Panc1 (cell line): ENCODE results near the gene BRME1. TPM values are rescaled to one million over a fixed set of nuclear protein-coding genes. Genes with fewer than 3 reads are reported as not detected.
"Not testable (repeated sequence)": the region's sequence is repeated elsewhere in the genome, so short reads cannot be mapped to it uniquely, and the experiment has no call there.

Experiments
- ATAC-seq: fragments of 200-7000 bp; cut with Tn5 transposase; 2 replicates; pipeline ENCODE4 v1.9.1; 2020; ENCODE audit warnings: mild to moderate bottlenecking, moderate library complexity
- BruUV-seq: library from RNA; stranded (reverse); fragments of 400-500 nt; replicated peaks from 2 replicates; lab custom pipeline; 2021; lab: Mats Ljungman, UMichigan
- CTCF ChIA-PET: fragments of 300-600 bp; sonication (Branson Sonifier 250); formaldehyde crosslinking; loops from one replicate; lab custom pipeline; 2022; ENCODE audit warnings: antibody characterized with exemption; lab: Charles Lee
- POLR2A ChIA-PET: fragments of 300-600 bp; sonication (Branson Sonifier 250); formaldehyde crosslinking; loops from one replicate; lab custom pipeline; 2022; ENCODE audit warnings: antibody characterized with exemption; lab: Charles Lee
- DNase-seq: peaks from one replicate; pipeline ENCODE4 v3.0.0-alpha.2; 2010; ENCODE audit warnings: low read depth, low spot score
- H3K27ac ChIP-seq: 2 replicates; pipeline ENCODE4 v1.5.1; 2011; ENCODE audit warnings: mild to moderate bottlenecking, low read length, inconsistent platforms
- H3K27me3 ChIP-seq: fragments of 200-500 bp; sonication (Bioruptor generic); 2 replicates; pipeline ENCODE4 v1.6.0; 2014; ENCODE audit warnings: low read length, inconsistent platforms; ENCODE audit not compliant: control insufficient read depth, insufficient read depth
- H3K36me3 ChIP-seq: fragments of 200-500 bp; sonication (Bioruptor generic); 2 replicates; pipeline ENCODE4 v1.5.1; 2014; ENCODE audit warnings: inconsistent platforms, mild to moderate bottlenecking, low read length, moderate library complexity; ENCODE audit not compliant: control insufficient read depth, insufficient read depth
- H3K4me1 ChIP-seq: 2 replicates; pipeline ENCODE4 v1.5.1; 2011; ENCODE audit warnings: inconsistent platforms, mild to moderate bottlenecking, low read length, moderate library complexity; ENCODE audit not compliant: control insufficient read depth, insufficient read depth
- H3K4me3 ChIP-seq, 2 experiments: 2 replicates each; pipeline ENCODE4 v1.5.1; 2011 to 2012; ENCODE audit warnings: low read depth in 2 of 2, low read length in 2 of 2, mild to moderate bottlenecking in 2 of 2, inconsistent platforms in 1 of 2, moderate library complexity in 1 of 2
- H3K9me3 ChIP-seq: fragments of 200-500 bp; sonication (Bioruptor generic); 2 replicates; pipeline ENCODE4 v1.5.1; 2014; ENCODE audit warnings: low read depth, mild to moderate bottlenecking, inconsistent platforms, low read length, moderate library complexity; ENCODE audit not compliant: control insufficient read depth, insufficient read depth
- POLR2AphosphoS5 ChIP-seq: IDR thresholded peaks from 2 replicates; pipeline ENCODE4 v1.6.1; 2012; ENCODE audit warnings: mild to moderate bottlenecking, low read depth, low read length, moderate library complexity
- SIN3A ChIP-seq: IDR thresholded peaks from 2 replicates; pipeline ENCODE4 v1.6.1; 2012; ENCODE audit warnings: low read depth, mild to moderate bottlenecking, low read length, moderate library complexity, borderline replicate concordance; ENCODE audit not compliant: insufficient read depth
- TCF7L2 ChIP-seq: IDR thresholded peaks from 2 replicates; pipeline ENCODE4 v1.6.1; 2011; ENCODE audit warnings: mild to moderate bottlenecking, low read depth, low read length, inconsistent platforms
- in situ Hi-C: cut with HindIII; loops from 2 replicates; pipeline ENCODE4 v1.10.0; 2016; ENCODE audit warnings: low sequenced_read_pairs, low pct_unique_long_range_greater_than_20kb
- intact Hi-C: fragments of 100-400 bp; cut with micrococcal nuclease; formaldehyde crosslinking; loops from one replicate; pipeline ENCODE4 v1.10.0; 2022; ENCODE audit not compliant: unreplicated experiment
- total RNA-seq: library from RNA; stranded (reverse); gene quantifications from one replicate; pipeline ENCODE4 v1.2.1, GENCODE V29; 2021; ENCODE audit not compliant: unreplicated experiment
- TF ChIP-seq, protein P1 (sequence below): fragments of 450-650 bp; IDR thresholded peaks from 2 replicates; pipeline ENCODE4 v1.5.1; 2017; ENCODE audit warnings: mild to moderate bottlenecking

The BRME1 gene
- total RNA-seq, 1 experiment from 2014 or later = 6.5 TPM

DNA sequence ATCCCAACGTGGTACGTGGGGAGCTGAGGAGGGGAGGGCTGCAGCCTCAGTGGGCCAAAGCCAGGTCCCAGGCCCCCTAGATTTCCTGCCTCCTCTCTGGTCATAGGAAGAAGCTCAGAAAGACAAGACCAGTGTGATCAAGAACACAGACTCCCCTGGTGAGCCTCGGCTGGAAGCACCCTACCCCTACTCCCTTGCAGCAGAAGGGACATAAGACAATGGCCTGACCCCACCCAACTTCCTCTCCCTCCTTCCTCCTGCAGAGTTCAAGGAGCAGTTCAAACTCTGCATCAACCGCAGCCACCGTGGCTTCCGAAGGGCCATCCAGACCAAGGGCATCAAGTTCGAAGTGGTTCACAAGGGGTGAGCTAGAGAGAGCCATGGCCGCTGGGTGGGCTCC, 20.8 kb upstream of the BRME1 start:
- ChIA-PET CTCF (no interaction called here), POLR2A (no interaction called here)
- Histone ChIP-seq H3K27ac (no peak overlapping the region), H3K4me1 (no peaks in the 10 kb centered on the region), H3K27me3 (no peaks in the 10 kb centered on the region), H3K9me3 (no peaks in the 10 kb centered on the region), H3K4me3 (no peak overlapping the region), H3K36me3 (no peaks in the 10 kb centered on the region)
- no peak for TF ChIP-seq TCF7L2
- no peak for DNase-seq
- no TSS peak for BruUV-seq
- in situ Hi-C loops = no loop called here
- no peak for ATAC-seq
- intact Hi-C loops = no loop called here

DNA sequence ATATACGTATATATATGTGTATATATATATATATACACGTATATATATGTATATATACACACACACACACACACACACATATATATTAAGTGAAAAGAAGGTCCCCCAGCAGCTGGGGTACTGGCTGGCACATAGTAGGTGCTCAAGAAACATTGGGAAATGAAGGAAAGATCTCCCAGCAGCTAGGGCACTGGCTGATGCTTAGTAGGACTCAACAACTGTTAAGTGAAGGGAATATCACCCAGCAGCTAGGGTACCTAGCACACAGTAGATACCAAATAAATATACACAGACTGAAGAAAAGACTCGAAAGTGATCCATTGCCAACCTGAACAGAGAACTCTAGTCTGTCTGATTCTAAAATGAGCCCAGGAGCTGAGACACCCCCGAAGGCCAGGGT, 20.1 kb upstream of the BRME1 start:
- Histone ChIP-seq H3K4me3 (no peak overlapping the region), H3K36me3 (no peaks in the 10 kb centered on the region), H3K27me3 (no peaks in the 10 kb centered on the region), H3K9me3 (no peaks in the 10 kb centered on the region), H3K4me1 (no peaks in the 10 kb centered on the region), H3K27ac (no peak overlapping the region)
- intact Hi-C loops (no loop called here), in situ Hi-C loops (no loop called here)
- TF ChIP-seq SIN3A (no peak), POLR2AphosphoS5 (no peak), TCF7L2 (no peak)
- POLR2A ChIA-PET = no interaction called here
- DNase-seq (no peak), ATAC-seq (no peak)
- CTCF ChIA-PET = no interaction called here
- no TSS peak for BruUV-seq

DNA sequence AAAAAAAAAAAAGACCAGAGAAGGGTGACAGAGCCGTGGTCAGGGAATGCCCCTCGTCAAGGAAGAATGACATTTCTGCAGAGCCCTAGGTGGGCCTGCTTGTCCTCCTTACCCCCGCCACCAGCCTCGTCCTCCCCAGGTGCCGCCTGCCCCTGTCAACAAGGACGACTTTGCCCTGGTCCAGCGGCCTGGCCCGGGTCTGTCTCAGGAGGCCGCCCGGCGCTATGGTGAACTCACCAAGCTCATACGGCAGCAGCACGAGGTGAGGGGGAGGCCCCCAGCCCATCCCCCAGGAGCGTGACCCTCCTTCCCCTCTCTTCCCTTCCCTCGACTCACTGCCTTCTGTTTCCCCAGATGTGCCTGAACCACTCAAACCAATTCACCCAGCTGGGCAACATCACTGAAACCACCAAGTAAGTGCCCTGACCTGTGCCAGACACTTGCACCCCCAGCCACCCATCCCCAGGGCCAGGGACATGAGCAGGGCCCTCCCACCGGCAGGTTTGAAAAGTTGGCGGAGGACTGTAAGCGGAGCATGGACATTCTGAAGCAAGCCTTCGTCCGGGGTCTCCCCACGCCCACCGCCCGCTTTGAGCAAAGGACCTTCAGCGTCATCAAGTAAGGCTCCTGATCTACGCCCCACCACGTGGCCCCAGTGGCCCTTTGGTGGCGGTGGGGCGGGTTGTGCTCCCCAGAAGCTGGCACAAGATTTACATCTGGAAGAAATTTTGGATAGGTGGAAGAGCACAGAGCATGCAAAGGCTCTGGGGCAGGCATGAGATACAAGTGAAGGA, 17.5 kb upstream of the BRME1 start:
- no peak overlapping the region for H3K27ac ChIP-seq
- no peak for ATAC-seq
- no peaks in the 10 kb centered on the region for H3K27me3 ChIP-seq
- H3K4me3 ChIP-seq = no peak overlapping the region
- POLR2A ChIA-PET = interaction anchor here (0.6 kb wide), 1 partner anchor 944 kb away, joined by 4 read pairs; no protein-coding TSS in a partner anchor
- in situ Hi-C loops = no loop called here
- H3K9me3 ChIP-seq = no peaks in the 10 kb centered on the region
- CTCF ChIA-PET = no interaction called here
- intact Hi-C loops = no loop called here
- H3K4me1 ChIP-seq = no peaks in the 10 kb centered on the region
- no peaks in the 10 kb centered on the region for H3K36me3 ChIP-seq
- no TSS peak for BruUV-seq
- TF ChIP-seq, protein P1, sequence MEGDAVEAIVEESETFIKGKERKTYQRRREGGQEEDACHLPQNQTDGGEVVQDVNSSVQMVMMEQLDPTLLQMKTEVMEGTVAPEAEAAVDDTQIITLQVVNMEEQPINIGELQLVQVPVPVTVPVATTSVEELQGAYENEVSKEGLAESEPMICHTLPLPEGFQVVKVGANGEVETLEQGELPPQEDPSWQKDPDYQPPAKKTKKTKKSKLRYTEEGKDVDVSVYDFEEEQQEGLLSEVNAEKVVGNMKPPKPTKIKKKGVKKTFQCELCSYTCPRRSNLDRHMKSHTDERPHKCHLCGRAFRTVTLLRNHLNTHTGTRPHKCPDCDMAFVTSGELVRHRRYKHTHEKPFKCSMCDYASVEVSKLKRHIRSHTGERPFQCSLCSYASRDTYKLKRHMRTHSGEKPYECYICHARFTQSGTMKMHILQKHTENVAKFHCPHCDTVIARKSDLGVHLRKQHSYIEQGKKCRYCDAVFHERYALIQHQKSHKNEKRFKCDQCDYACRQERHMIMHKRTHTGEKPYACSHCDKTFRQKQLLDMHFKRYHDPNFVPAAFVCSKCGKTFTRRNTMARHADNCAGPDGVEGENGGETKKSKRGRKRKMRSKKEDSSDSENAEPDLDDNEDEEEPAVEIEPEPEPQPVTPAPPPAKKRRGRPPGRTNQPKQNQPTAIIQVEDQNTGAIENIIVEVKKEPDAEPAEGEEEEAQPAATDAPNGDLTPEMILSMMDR = no peak
- TF ChIP-seq TCF7L2 = no peak
- DNase-seq = no peak

DNA sequence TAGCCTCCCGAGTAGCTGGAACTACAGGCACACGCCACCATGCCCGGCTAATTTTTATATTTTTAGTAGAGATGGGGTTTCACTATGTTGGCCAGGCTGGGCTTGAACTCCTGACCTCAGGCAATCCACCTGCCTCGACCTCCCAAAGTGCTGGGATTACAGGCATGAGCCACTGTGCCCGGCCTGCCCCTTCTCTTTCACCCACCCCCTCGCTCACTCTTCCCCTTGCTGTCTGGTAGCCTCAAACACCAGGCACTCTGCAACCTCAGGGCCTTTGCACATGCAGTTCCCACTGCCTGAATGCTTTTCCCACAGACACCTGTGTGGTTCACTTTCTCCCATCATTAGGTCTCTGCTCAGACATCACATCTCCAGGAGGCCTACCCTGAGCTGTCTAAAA, 16.2 kb upstream of the BRME1 start:
- in situ Hi-C loops, H3K9me3 ChIP-seq, H3K4me1 ChIP-seq, DNase-seq, H3K27me3 ChIP-seq, H3K4me3 ChIP-seq, H3K27ac ChIP-seq, POLR2A ChIA-PET, intact Hi-C loops, BruUV-seq, ATAC-seq, H3K36me3 ChIP-seq: not testable (repeated sequence)
- CTCF ChIA-PET = interaction anchor here (0.6 kb wide), 1 partner anchor 255 kb away, joined by 11 read pairs; no protein-coding TSS in a partner anchor
